ENCODE measurements around the gene GALNT15.

GALNT15 gene

GRCh38 chr3:16174389-16174788 is at the start of gene GALNT15:
GALNT15 (plus strand) TSS chr3:16174680; CDS start chr3:16175152, 472 bp downstream.
- no peak for DNase-seq

- DNase-seq: no peak
Measured at GRCh38 chr3:16126634-16127033, 47.8 kb upstream of the GALNT15 start.

- no peak for DNase-seq
Measured at GRCh38 chr3:16127249-16127648, 47.2 kb upstream of the GALNT15 start.

GRCh38 chr3:16130066-16130465 is 44.4 kb upstream of the GALNT15 start:
- DNase-seq: no peak

GRCh38 chr3:16132190-16132589 is 42.3 kb upstream of the GALNT15 start:
- no peak for DNase-seq

GRCh38 chr3:16132928-16133327 is 41.6 kb upstream of the GALNT15 start:
- no peak for DNase-seq

- DNase-seq: no peak
Measured at GRCh38 chr3:16134173-16134928, 40.1 kb upstream of the GALNT15 start.

- DNase-seq: no peak
Measured at GRCh38 chr3:16136055-16136454, 38.4 kb upstream of the GALNT15 start.

- no peak for DNase-seq
Measured at GRCh38 chr3:16137044-16137443, 37.4 kb upstream of the GALNT15 start.

GRCh38 chr3:16137977-16138376 is 36.5 kb upstream of the GALNT15 start:
- DNase-seq: no peak

GRCh38 chr3:16140116-16140893 is 34.2 kb upstream of the GALNT15 start:
- no peak for DNase-seq

GRCh38 chr3:16140894-16141285 is 33.6 kb upstream of the GALNT15 start:
- DNase-seq: no peak

- DNase-seq: no peak
Measured at GRCh38 chr3:16142350-16143025, 32.0 kb upstream of the GALNT15 start.

GRCh38 chr3:16143861-16144447 is 30.5 kb upstream of the GALNT15 start:
- DNase-seq: no peak

GRCh38 chr3:16145176-16145575 is 29.3 kb upstream of the GALNT15 start:
- DNase-seq: no peak

GRCh38 chr3:16146015-16146730 is 28.3 kb upstream of the GALNT15 start:
- DNase-seq: no peak

GRCh38 chr3:16147220-16147994 is 27.1 kb upstream of the GALNT15 start:
- DNase-seq: peak in 1 of 2 donors; percentile 78

- no peak for DNase-seq
Measured at GRCh38 chr3:16148213-16148612, 26.3 kb upstream of the GALNT15 start.

GRCh38 chr3:16148783-16149182 is 25.7 kb upstream of the GALNT15 start:
- DNase-seq: no peak

GRCh38 chr3:16150285-16150684 is 24.2 kb upstream of the GALNT15 start:
- no peak for DNase-seq

GRCh38 chr3:16151109-16151508 is 23.4 kb upstream of the GALNT15 start:
- peak in 1 of 2 donors; percentile 98 for DNase-seq

- DNase-seq: no peak
Measured at GRCh38 chr3:16168211-16168610, 6.3 kb upstream of the GALNT15 start.

Data from bone marrow (tissue), 2 donors.